Progenitor cell of endocrine pancreas (in vitro differentiated cells): ENCODE data around the gene TFDP1. TPM values are rescaled to one million over a fixed set of nuclear protein-coding genes. Genes with fewer than 3 reads are reported as not detected.

ENCODE experiments used
- DNase-seq: peaks from one replicate; pipeline ENCODE4 v3.0.0; 2021; ENCODE audit warnings: low spot score; ENCODE audit not compliant: unreplicated experiment
- H3K27ac Mint-ChIP-seq: 2 replicates; pipeline ENCODE4 v1.8.0; 2021; ENCODE audit warnings: mild to moderate bottlenecking, moderate library complexity, mixed read lengths
- H3K27me3 Mint-ChIP-seq: 2 replicates; pipeline ENCODE4 v1.8.0; 2021; ENCODE audit warnings: mixed read lengths
- H3K36me3 Mint-ChIP-seq: 2 replicates; pipeline ENCODE4 v1.8.0; 2022; ENCODE audit warnings: mixed read lengths; ENCODE audit not compliant: insufficient read depth
- H3K4me1 Mint-ChIP-seq: 2 replicates; pipeline ENCODE4 v1.8.0; 2021; ENCODE audit warnings: low read depth, mixed read lengths
- H3K4me3 Mint-ChIP-seq: 2 replicates; pipeline ENCODE4 v1.8.0; 2021; ENCODE audit warnings: low read depth, mild to moderate bottlenecking, moderate library complexity, mixed read lengths
- H3K9me3 Mint-ChIP-seq: 2 replicates; pipeline ENCODE4 v1.8.0; 2021; ENCODE audit warnings: low read depth, mixed read lengths
- CTCF ChIP-seq: fragments of 200-600 bp; sonication (generic); IDR thresholded peaks from one replicate; pipeline ENCODE4 v1.5.0; 2021; ENCODE audit warnings: antibody characterized with exemption, mild to moderate bottlenecking; ENCODE audit not compliant: unreplicated experiment
- total RNA-seq: library from RNA; stranded (reverse); gene quantifications from 2 replicates; pipeline ENCODE4 v1.2.1, GENCODE V29; 2021

Gene TFDP1
- total RNA-seq, 1 donor from 2014 or later, result 58.2 TPM

GRCh38 chr13:113646376-113646775 is 61.8 kb downstream of the TFDP1 start:
- Mint-ChIP-seq H3K9me3 (no peaks in the 10 kb centered on the region), H3K36me3 (peaks cover 31% of the 10 kb centered on the region), H3K27me3 (no peaks in the 10 kb centered on the region), H3K4me1 (no peaks in the 10 kb centered on the region), H3K4me3 (no peak overlapping the region), H3K27ac (no peak overlapping the region)
- no peak for TF ChIP-seq CTCF
- no peak for DNase-seq

GRCh38 chr13:113646921-113647340 is 62.4 kb downstream of the TFDP1 start:
- H3K27ac Mint-ChIP-seq, result peak overlapping the region; percentile 48
- TF ChIP-seq CTCF, result no peak
- no peaks in the 10 kb centered on the region for H3K9me3 Mint-ChIP-seq
- no peak overlapping the region for H3K4me3 Mint-ChIP-seq
- H3K27me3 Mint-ChIP-seq, result no peaks in the 10 kb centered on the region
- peaks cover 28% of the 10 kb centered on the region for H3K36me3 Mint-ChIP-seq
- no peaks in the 10 kb centered on the region for H3K4me1 Mint-ChIP-seq
- no peak for DNase-seq

- TF ChIP-seq CTCF, result no peak
- Mint-ChIP-seq H3K27me3 (no peaks in the 10 kb centered on the region), H3K36me3 (peaks cover 21% of the 10 kb centered on the region), H3K4me3 (no peak overlapping the region), H3K27ac (peak overlapping the region; percentile 48), H3K9me3 (no peaks in the 10 kb centered on the region), H3K4me1 (no peaks in the 10 kb centered on the region)
- DNase-seq, result no peak
Measured at GRCh38 chr13:113647351-113648215, 63.0 kb downstream of the TFDP1 start.

GRCh38 chr13:113648216-113648610 is 63.7 kb downstream of the TFDP1 start:
- Mint-ChIP-seq H3K36me3 (peaks cover 18% of the 10 kb centered on the region), H3K4me3 (no peak overlapping the region)

GRCh38 chr13:113649212-113649611 is 64.7 kb downstream of the TFDP1 start:
- no peaks in the 10 kb centered on the region for H3K4me1 Mint-ChIP-seq
- H3K27ac Mint-ChIP-seq, result no peak overlapping the region
- no peak overlapping the region for H3K4me3 Mint-ChIP-seq
- no peaks in the 10 kb centered on the region for H3K27me3 Mint-ChIP-seq
- TF ChIP-seq CTCF, result no peak
- peaks cover 18% of the 10 kb centered on the region for H3K36me3 Mint-ChIP-seq
- no peak for DNase-seq
- no peaks in the 10 kb centered on the region for H3K9me3 Mint-ChIP-seq

More at GRCh38 chr13:113648216-113648610, 63.7 kb downstream of the TFDP1 start:
- Mint-ChIP-seq H3K4me1 (no peaks in the 10 kb centered on the region), H3K9me3 (no peaks in the 10 kb centered on the region), H3K27me3 (no peaks in the 10 kb centered on the region), H3K27ac (no peak overlapping the region)
- no peak for DNase-seq
- TF ChIP-seq CTCF, result no peak
